PC-9 (cell line): Measurements from ENCODE around the gene FAM120A. TPM values are rescaled to one million over a fixed set of nuclear protein-coding genes. Genes with fewer than 3 reads are reported as not detected.
A peak's percentile ranks its signal among the peaks of the same experiment; 100 is the strongest.

Source experiments
- BruUV-seq: library from RNA; stranded (reverse); fragments of 400-500 nt; replicated peaks from 2 replicates; lab custom pipeline; 2021; lab: Mats Ljungman, UMichigan
- CTCF ChIA-PET: fragments of 300-600 bp; sonication (Branson Sonifier 250); formaldehyde crosslinking; loops from one replicate; lab custom pipeline; 2022; ENCODE audit warnings: antibody characterized with exemption; lab: Charles Lee
- POLR2A ChIA-PET: fragments of 300-600 bp; sonication (Branson Sonifier 250); formaldehyde crosslinking; loops from one replicate; lab custom pipeline; 2022; ENCODE audit warnings: antibody characterized with exemption; ENCODE audit not compliant: unreplicated experiment; lab: Charles Lee
- DNase-seq, 2 experiments: peaks; one replicate each; pipeline versions ENCODE4 v3.0.0 to v3.0.0-alpha.2; 2015 to 2022; ENCODE audit warnings: mixed read lengths in 1 of 2
- H2AFZ ChIP-seq: fragments of 200-600 bp; sonication (generic); 2 replicates; pipeline ENCODE4 v1.8.1; 2017; ENCODE audit warnings: antibody characterized with exemption
- H3F3A ChIP-seq: fragments of 200-600 bp; sonication (generic); 2 replicates; pipeline ENCODE4 v1.8.1; 2017; ENCODE audit warnings: antibody characterized with exemption, mild to moderate bottlenecking, low read depth; ENCODE audit not compliant: insufficient read depth
- H3K27ac ChIP-seq: fragments of 200-600 bp; sonication (generic); 2 replicates; pipeline ENCODE4 v1.6.1; 2016; ENCODE audit warnings: mixed run types
- H3K27me3 ChIP-seq: fragments of 200-600 bp; sonication (generic); 2 replicates; pipeline ENCODE4 v1.6.1; 2016; ENCODE audit warnings: low read depth, mixed run types; ENCODE audit not compliant: insufficient read depth
- H3K36me3 ChIP-seq: fragments of 200-600 bp; sonication (generic); 2 replicates; pipeline ENCODE4 v1.6.1; 2016; ENCODE audit warnings: low read depth, mixed run types
- H3K4me1 ChIP-seq: fragments of 200-600 bp; sonication (generic); replicated peaks from 2 replicates; pipeline ENCODE4 v1.6.1; 2016; ENCODE audit warnings: mixed run types; ENCODE audit not compliant: insufficient read depth
- H3K4me2 ChIP-seq: fragments of 200-600 bp; sonication (generic); 2 replicates; pipeline ENCODE4 v1.6.1; 2017; ENCODE audit warnings: mixed run types
- H3K4me3 ChIP-seq: fragments of 200-600 bp; sonication (generic); 2 replicates; pipeline ENCODE4 v1.6.1; 2016; ENCODE audit warnings: mixed run types
- H3K79me2 ChIP-seq: fragments of 200-600 bp; sonication (generic); 2 replicates; pipeline ENCODE4 v1.6.1; 2017; ENCODE audit warnings: low read depth, mixed run types
- H3K9me2 ChIP-seq: fragments of 200-600 bp; sonication (generic); 2 replicates; pipeline ENCODE4 v1.8.1; 2017; ENCODE audit warnings: mild to moderate bottlenecking; ENCODE audit not compliant: insufficient read depth
- H3K9me3 ChIP-seq: fragments of 200-600 bp; sonication (generic); 2 replicates; pipeline ENCODE4 v1.8.1; 2016; ENCODE audit warnings: low read depth; ENCODE audit not compliant: insufficient read depth
- H4K20me1 ChIP-seq: fragments of 200-600 bp; sonication (generic); 2 replicates; pipeline ENCODE4 v1.8.1; 2017; ENCODE audit not compliant: insufficient read depth
- EZH2 ChIP-seq: fragments of 200-600 bp; sonication (generic); IDR thresholded peaks from 2 replicates; pipeline ENCODE4 v1.8.0; 2017; ENCODE audit warnings: antibody characterized with exemption, low read depth
- intact Hi-C: fragments of 100-400 bp; cut with micrococcal nuclease; formaldehyde crosslinking; loops from one replicate; pipeline ENCODE4 v1.10.0; 2022; ENCODE audit not compliant: unreplicated experiment
- total RNA-seq: library from RNA; stranded (reverse); gene quantifications from 2 replicates; pipeline ENCODE4 v1.2.3, GENCODE V29; 2021
- TF ChIP-seq, protein P1 (sequence below): fragments of 200-600 bp; sonication (generic); conservative IDR thresholded peaks from 2 replicates; pipeline ENCODE4 v1.6.1; 2017; ENCODE audit warnings: mixed run types, antibody characterized with exemption, mild to moderate bottlenecking, moderate library complexity

The FAM120A gene
- total RNA-seq, 1 experiment from 2014 or later, result 171 TPM

DNA sequence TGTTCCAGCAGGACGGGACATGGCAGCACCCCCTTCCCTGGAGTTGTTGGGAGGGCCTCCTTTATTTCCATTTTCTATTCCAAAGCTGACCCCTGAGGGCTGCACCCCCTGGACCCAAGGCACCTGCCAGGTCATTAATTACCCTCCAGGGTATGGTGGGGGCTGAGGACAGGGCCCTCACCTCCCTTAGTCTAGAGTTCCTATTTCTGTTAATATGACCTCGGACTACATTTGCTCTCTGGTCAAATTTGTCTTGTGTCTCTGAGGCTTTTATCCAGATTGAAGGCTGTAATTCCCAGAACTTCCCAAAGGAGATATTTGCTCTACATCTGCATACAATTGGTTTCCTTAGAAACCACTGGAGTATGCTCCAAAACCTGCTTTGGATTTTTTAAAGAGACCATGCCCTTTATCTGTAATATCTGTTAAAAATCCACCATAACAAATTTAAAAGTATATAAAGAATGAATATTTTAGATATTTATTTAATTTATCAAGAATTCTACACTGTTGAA, 141.7 kb downstream of the FAM120A start:
- no TSS peak for BruUV-seq
- no peak overlapping the region for H3K4me3 ChIP-seq
- H3K4me1 ChIP-seq, result no peaks in the 10 kb centered on the region
- intact Hi-C loops, result no loop called here
- H3K27me3 ChIP-seq, result no peaks in the 10 kb centered on the region
- DNase-seq, result no peak
- POLR2A ChIA-PET, result interaction anchor here (0.7 kb wide), 1 partner anchor 10 kb away, joined by 5 read pairs; no protein-coding TSS in a partner anchor
- no peak overlapping the region for H3K4me2 ChIP-seq
- H2AFZ ChIP-seq, result no peak overlapping the region
- TF ChIP-seq, protein P1, sequence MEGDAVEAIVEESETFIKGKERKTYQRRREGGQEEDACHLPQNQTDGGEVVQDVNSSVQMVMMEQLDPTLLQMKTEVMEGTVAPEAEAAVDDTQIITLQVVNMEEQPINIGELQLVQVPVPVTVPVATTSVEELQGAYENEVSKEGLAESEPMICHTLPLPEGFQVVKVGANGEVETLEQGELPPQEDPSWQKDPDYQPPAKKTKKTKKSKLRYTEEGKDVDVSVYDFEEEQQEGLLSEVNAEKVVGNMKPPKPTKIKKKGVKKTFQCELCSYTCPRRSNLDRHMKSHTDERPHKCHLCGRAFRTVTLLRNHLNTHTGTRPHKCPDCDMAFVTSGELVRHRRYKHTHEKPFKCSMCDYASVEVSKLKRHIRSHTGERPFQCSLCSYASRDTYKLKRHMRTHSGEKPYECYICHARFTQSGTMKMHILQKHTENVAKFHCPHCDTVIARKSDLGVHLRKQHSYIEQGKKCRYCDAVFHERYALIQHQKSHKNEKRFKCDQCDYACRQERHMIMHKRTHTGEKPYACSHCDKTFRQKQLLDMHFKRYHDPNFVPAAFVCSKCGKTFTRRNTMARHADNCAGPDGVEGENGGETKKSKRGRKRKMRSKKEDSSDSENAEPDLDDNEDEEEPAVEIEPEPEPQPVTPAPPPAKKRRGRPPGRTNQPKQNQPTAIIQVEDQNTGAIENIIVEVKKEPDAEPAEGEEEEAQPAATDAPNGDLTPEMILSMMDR, result no peak
- no peak for TF ChIP-seq EZH2
- no peaks in the 10 kb centered on the region for H3K9me2 ChIP-seq
- H4K20me1 ChIP-seq, result no peaks in the 10 kb centered on the region; the same call in 1 of the 2 replicates
- H3K9me3 ChIP-seq, result no peaks in the 10 kb centered on the region
- no peak overlapping the region for H3K27ac ChIP-seq
- no peaks in the 10 kb centered on the region for H3F3A ChIP-seq
- CTCF ChIA-PET, result interaction anchor here (0.7 kb wide), 1 partner anchor 90 kb away, joined by 20 read pairs; no protein-coding TSS in a partner anchor
- H3K79me2 ChIP-seq, result no peaks in the 10 kb centered on the region
- H3K36me3 ChIP-seq, result no peaks in the 10 kb centered on the region

GRCh38 chr9:93594041-93594756, 142.7 kb downstream of the FAM120A start:
- ChIA-PET CTCF (interaction anchor here (0.7 kb wide), 1 partner anchor 619 kb away, joined by 9 read pairs; no protein-coding TSS in a partner anchor), POLR2A (interaction anchor here (0.6 kb wide), 1 partner anchor 994 kb away, joined by 5 read pairs; no protein-coding TSS in a partner anchor)
- Histone ChIP-seq H3K27me3 (no peaks in the 10 kb centered on the region), H3K4me3 (no peak overlapping the region), H3K4me1 (no peaks in the 10 kb centered on the region), H3K9me3 (no peaks in the 10 kb centered on the region), H2AFZ (no peak overlapping the region), H3K36me3 (no peaks in the 10 kb centered on the region), H3K79me2 (no peaks in the 10 kb centered on the region), H4K20me1 (no peaks in the 10 kb centered on the region; the same call in 1 of the 2 replicates), H3K27ac (no peak overlapping the region), H3K9me2 (no peaks in the 10 kb centered on the region), H3F3A (no peaks in the 10 kb centered on the region), H3K4me2 (no peak overlapping the region)
- intact Hi-C loops, result no loop called here
- TF ChIP-seq EZH2, result no peak
- TF ChIP-seq, protein P1, result no peak
- BruUV-seq, result no TSS peak
- peak in 1 of 2 experiments; percentile 49 for DNase-seq

DNA sequence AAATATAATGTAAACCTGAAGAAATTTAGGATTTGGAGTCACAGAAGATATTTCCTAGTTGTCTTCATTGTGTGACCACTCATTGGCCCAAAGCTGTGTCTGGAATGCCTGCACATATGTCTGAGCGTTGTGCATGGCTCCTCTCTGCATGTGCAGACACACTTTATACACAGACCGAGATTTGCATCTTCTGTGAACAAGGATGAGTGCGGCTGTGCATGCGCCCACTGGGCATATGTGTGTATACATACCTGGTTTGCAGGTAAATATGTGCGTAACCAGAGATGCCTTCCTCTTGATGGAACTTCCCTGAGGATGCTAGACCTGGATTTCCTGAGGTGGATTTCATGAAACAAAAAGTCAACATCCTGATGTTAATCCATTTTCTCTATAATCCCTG, 144.0 kb downstream of the FAM120A start:
- no TSS peak for BruUV-seq
- no peak overlapping the region for H3K27ac ChIP-seq
- H3K36me3 ChIP-seq, result no peaks in the 10 kb centered on the region
- no peak for TF ChIP-seq EZH2
- TF ChIP-seq, protein P1, result no peak
- H4K20me1 ChIP-seq, result no peaks in the 10 kb centered on the region; the same call in 1 of the 2 replicates
- H3K27me3 ChIP-seq, result no peaks in the 10 kb centered on the region
- H3K4me1 ChIP-seq, result no peaks in the 10 kb centered on the region
- no peak overlapping the region for H3K4me3 ChIP-seq
- no peaks in the 10 kb centered on the region for H3K79me2 ChIP-seq
- intact Hi-C loops, result no loop called here
- no peaks in the 10 kb centered on the region for H3F3A ChIP-seq
- no peak overlapping the region for H2AFZ ChIP-seq
- no peaks in the 10 kb centered on the region for H3K9me3 ChIP-seq
- no peak overlapping the region for H3K4me2 ChIP-seq
- H3K9me2 ChIP-seq, result no peaks in the 10 kb centered on the region
- ChIA-PET CTCF (no interaction called here), POLR2A (interaction anchor here (0.7 kb wide), 1 partner anchor 16 kb away, joined by 8 read pairs; no protein-coding TSS in a partner anchor)
- DNase-seq, result no peak
